ENCODE results near the gene BUD13.

GRCh38 chr11:116798368-116798767 lies 25.6 kb upstream of the BUD13 start:
- TF ChIP-seq POLR2AphosphoS5 (IDR thresholded peaks at IDR 0.05; ENCODE audit: low read depth), result no peak
- no peak for TF ChIP-seq CTCF (IDR thresholded peaks at IDR 0.05; ENCODE audit: insufficient read depth, low read length)
- no peak for TF ChIP-seq GABPA (IDR thresholded peaks at IDR 0.05; ENCODE audit: low read depth)
- no peak for TF ChIP-seq REST (IDR thresholded peaks at IDR 0.05; ENCODE audit: insufficient replicate concordance, low read depth)
